ENCODE data around the gene CDCA7. TPM values are rescaled to one million over a fixed set of nuclear protein-coding genes. Genes with fewer than 3 reads are reported as not detected.
"Not testable (repeated sequence)": the region's sequence is repeated elsewhere in the genome, so short reads cannot be mapped to it uniquely, and the experiment has no call there.

The CDCA7 gene
- total RNA-seq, result 1 to 10 TPM; 1.3 to 5.2 (median 3.1) TPM
- polyA plus RNA-seq, result 10 to 100 TPM in 1 of 3 donors, 1 to 10 TPM in 2; 2.1 to 12.4 (median 2.5) TPM
- long read RNA-seq, donor 1, transcript CDCA7-202 (9 exons, 2,500 nt), result major isoform, 19 of 21 reads
- long read RNA-seq, donor 1, partial matches to known transcripts, result 0 of 21 reads
- long read RNA-seq, donor 1, other reads (novel, unspliced or antisense), result 0 of 21 reads
- long read RNA-seq, donor 2, transcript CDCA7-202 (9 exons, 2,500 nt), result major isoform, 6 of 7 reads
- long read RNA-seq, donor 2, partial matches to known transcripts, result 0 of 7 reads
- long read RNA-seq, donor 2, other reads (novel, unspliced or antisense), result 0 of 7 reads

- TF ChIP-seq POLR2A (IDR thresholded peaks at IDR 0.05) (no peak), POLR2AphosphoS5 (IDR thresholded peaks at IDR 0.05) (peak in 1 of 3 donors; percentile 8)
- no peaks in the 10 kb centered on the region for H3K9me3 ChIP-seq
- peak within 1 kb of the TSS; percentile 37 to 83 (median 68) for H3K4me3 ChIP-seq
- peaks cover 8 to 29% (median 27%) of the 10 kb centered on the region in 6 donors for H3K4me1 ChIP-seq
- peak; percentile 87 for DNase-seq
- H3K27ac ChIP-seq, result peak within 1 kb of the TSS in 3 of 8 donors; percentile 10 to 46 (median 41)
- intact Hi-C loops (cut with DNase I; ENCODE audit: low total_unique reads), result no loop called here
- peaks cover 0 to 69% (median 38%) of the 10 kb centered on the region in 7 donors for H3K27me3 ChIP-seq (replicated peaks in 1 of 7)
- H3K36me3 ChIP-seq, result no peaks in the 10 kb centered on the region
- 0 to 2% (median 1%) methylated on average over 12 to 50 of the region's 50 CpGs for WGBS, 5 donors
Measured at GRCh38 chr2:173354582-173355131, at the start of gene CDCA7. TSS of gene CDCA7 (plus strand) at chr2:173354872. CDS start at chr2:173354964, 92 bp downstream.

- Histone ChIP-seq H3K27ac (no peak overlapping the region), H3K4me3 (no peak overlapping the region), H3K4me1 (no peaks in the 10 kb centered on the region), H3K36me3 (no peaks in the 10 kb centered on the region), H3K9me3 (peaks cover 0 to 19% (median 7%) of the 10 kb centered on the region in 8 donors), H3K27me3 (replicated peaks in 1 of 7) (no peaks in the 10 kb centered on the region)
- WGBS, 5 donors, result 82 to 98% (median 86%) methylated on average over 2 of the region's 2 CpGs
- intact Hi-C loops (cut with DNase I; ENCODE audit: low total_unique reads), result no loop called here
- TF ChIP-seq POLR2A (IDR thresholded peaks at IDR 0.05) (no peak), POLR2AphosphoS5 (IDR thresholded peaks at IDR 0.05) (no peak), CTCF (IDR thresholded peaks at IDR 0.05 in 8 of 11, conservative IDR thresholded peaks at IDR 0.05 in 3 of 11) (no peak)
- DNase-seq, result no peak
Measured at GRCh38 chr2:173305303-173305702, 49.4 kb upstream of the CDCA7 start.

- WGBS, 5 donors, result 15 to 25% (median 23%) methylated on average over 4 of the region's 4 CpGs
- intact Hi-C loops (cut with DNase I; ENCODE audit: low total_unique reads), result no loop called here
- Histone ChIP-seq H3K4me1 (no peaks in the 10 kb centered on the region), H3K4me3 (no peak overlapping the region), H3K9me3 (no peaks in the 10 kb centered on the region), H3K27me3 (replicated peaks in 1 of 7) (no peaks in the 10 kb centered on the region), H3K27ac (no peak overlapping the region), H3K36me3 (no peaks in the 10 kb centered on the region)
- DNase-seq, result no peak
- TF ChIP-seq POLR2A (IDR thresholded peaks at IDR 0.05) (no peak), CTCF (IDR thresholded peaks at IDR 0.05 in 8 of 11, conservative IDR thresholded peaks at IDR 0.05 in 3 of 11) (no peak), POLR2AphosphoS5 (IDR thresholded peaks at IDR 0.05) (no peak)
Measured at GRCh38 chr2:173307293-173307692, 47.4 kb upstream of the CDCA7 start.

- H3K27me3 ChIP-seq (replicated peaks in 1 of 7); DNase-seq; intact Hi-C loops (cut with DNase I; ENCODE audit: low total_unique reads); H3K4me3 ChIP-seq; H3K27ac ChIP-seq; H3K36me3 ChIP-seq; H3K9me3 ChIP-seq; H3K4me1 ChIP-seq: not testable (repeated sequence)
- 71 to 78% (median 73%) methylated on average over 5 of the region's 5 CpGs for WGBS, 5 donors
Measured at GRCh38 chr2:173309370-173309769, 45.3 kb upstream of the CDCA7 start.

- intact Hi-C loops (cut with DNase I; ENCODE audit: low total_unique reads), result no loop called here
- 90 to 94% (median 92%) methylated on average over 9 of the region's 9 CpGs for WGBS, 5 donors
- Histone ChIP-seq H3K36me3 (no peaks in the 10 kb centered on the region), H3K27me3 (replicated peaks in 1 of 7) (no peaks in the 10 kb centered on the region), H3K4me3 (no peak overlapping the region), H3K27ac (no peak overlapping the region), H3K9me3 (peaks cover 0 to 4% (median 0%) of the 10 kb centered on the region in 8 donors), H3K4me1 (no peaks in the 10 kb centered on the region)
- no peak for DNase-seq
- TF ChIP-seq POLR2AphosphoS5 (IDR thresholded peaks at IDR 0.05), result no peak
- TF ChIP-seq CTCF (IDR thresholded peaks at IDR 0.05 in 8 of 11, conservative IDR thresholded peaks at IDR 0.05 in 3 of 11), result no peak
- no peak for TF ChIP-seq POLR2A (IDR thresholded peaks at IDR 0.05)
Measured at GRCh38 chr2:173311844-173312606, 42.6 kb upstream of the CDCA7 start.
